GM10847 (cell line): Measurements from ENCODE around the gene COL23A1.

ENCODE experiments used
- POLR2A ChIP-seq: IDR thresholded peaks from 2 replicates; pipeline ENCODE4 v1.6.1; 2011; ENCODE audit not compliant: insufficient read length; ENCODE audit errors: extremely low read depth

Gene COL23A1

GRCh38 chr5:178292826-178293205, 297.4 kb downstream of the COL23A1 start:
- no peak for TF ChIP-seq POLR2A

- no peak for TF ChIP-seq POLR2A
These were observed 298.0 kb downstream of the COL23A1 start for GRCh38 chr5:178291969-178292825.

- no peak for TF ChIP-seq POLR2A
These were observed 299.0 kb downstream of the COL23A1 start for GRCh38 chr5:178291161-178291561.

GRCh38 chr5:178290376-178290775, 299.8 kb downstream of the COL23A1 start:
- no peak for TF ChIP-seq POLR2A

- TF ChIP-seq POLR2A, result no peak
These were observed 300.8 kb downstream of the COL23A1 start for GRCh38 chr5:178289438-178289837.

- no peak for TF ChIP-seq POLR2A
These were observed 301.5 kb downstream of the COL23A1 start for GRCh38 chr5:178288401-178289368.

- TF ChIP-seq POLR2A, result no peak
These were observed 302.4 kb downstream of the COL23A1 start for GRCh38 chr5:178287791-178288105.

GRCh38 chr5:178287091-178287790, 303.0 kb downstream of the COL23A1 start:
- no peak for TF ChIP-seq POLR2A

- TF ChIP-seq POLR2A, result no peak
These were observed 303.7 kb downstream of the COL23A1 start for GRCh38 chr5:178286226-178287090.

- no peak for TF ChIP-seq POLR2A
These were observed 304.6 kb downstream of the COL23A1 start for GRCh38 chr5:178285399-178286225.

GRCh38 chr5:178284996-178285395, 305.2 kb downstream of the COL23A1 start:
- TF ChIP-seq POLR2A, result no peak

- TF ChIP-seq POLR2A, result no peak
These were observed 306.0 kb downstream of the COL23A1 start for GRCh38 chr5:178284093-178284675.

GRCh38 chr5:178283520-178283919, 306.7 kb downstream of the COL23A1 start:
- TF ChIP-seq POLR2A, result no peak

GRCh38 chr5:178282391-178282790, 307.8 kb downstream of the COL23A1 start:
- TF ChIP-seq POLR2A, result no peak

GRCh38 chr5:178281331-178281730, 308.9 kb downstream of the COL23A1 start:
- no peak for TF ChIP-seq POLR2A
